ENCODE measurements around the gene SCTR.

The SCTR gene

DNA sequence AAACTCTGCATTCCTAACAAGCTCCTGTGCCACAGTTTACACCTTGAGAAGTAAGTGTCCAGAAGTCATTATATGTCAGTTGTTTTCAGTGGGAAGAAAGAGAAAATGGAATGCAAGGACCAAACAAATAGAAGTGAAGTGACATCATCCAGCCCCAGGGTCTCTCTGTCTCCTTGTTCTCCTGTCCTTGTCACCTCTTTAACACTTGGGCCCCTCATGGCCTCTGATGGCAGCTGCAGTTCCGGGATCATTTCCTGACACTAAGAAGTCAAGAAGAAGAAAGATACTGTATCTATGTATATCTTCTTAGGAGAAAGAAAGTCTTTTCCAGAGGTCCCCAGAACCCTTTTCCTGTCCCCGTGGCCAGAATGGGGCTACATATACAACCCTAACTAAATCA, 17.2 kb upstream of the SCTR start:
- DNase-seq: no peak
- Histone ChIP-seq H3K9ac (ENCODE audit: low read length) (no peak overlapping the region), H3K27me3 (replicated peaks; ENCODE audit: insufficient read depth, low read length) (peaks cover 8% of the 10 kb centered on the region; the same call in 1 of the 2 replicates), H2AFZ (ENCODE audit: low read length) (no peak overlapping the region), H3K9me3 (replicated peaks; ENCODE audit: insufficient read depth, low read length) (no peaks in the 10 kb centered on the region), H3K9me2 (replicated peaks; ENCODE audit: insufficient read depth, low read length) (no peaks in the 10 kb centered on the region), H4K20me1 (ENCODE audit: insufficient read depth, low read length) (no peaks in the 10 kb centered on the region), H3K27ac (ENCODE audit: low read length) (no peak overlapping the region), H3K4me2 (ENCODE audit: low read depth, low read length) (no peak overlapping the region), H3F3A (ENCODE audit: insufficient read depth, low read length) (no peaks in the 10 kb centered on the region), H3K36me3 (replicated peaks; ENCODE audit: insufficient read depth, low read length) (no peaks in the 10 kb centered on the region), H3K4me1 (ENCODE audit: low read length) (no peaks in the 10 kb centered on the region), H3K79me2 (ENCODE audit: low read length) (no peaks in the 10 kb centered on the region), H3K4me3 (ENCODE audit: low read length) (no peak overlapping the region)
- no peak for TF ChIP-seq EZH2 (optimal IDR thresholded peaks at IDR 0.05; ENCODE audit: low read depth, low read length)
- no peak for TF ChIP-seq EZH2phosphoT487 (IDR thresholded peaks at IDR 0.05; ENCODE audit: low read length)
- TF ChIP-seq, protein P1, sequence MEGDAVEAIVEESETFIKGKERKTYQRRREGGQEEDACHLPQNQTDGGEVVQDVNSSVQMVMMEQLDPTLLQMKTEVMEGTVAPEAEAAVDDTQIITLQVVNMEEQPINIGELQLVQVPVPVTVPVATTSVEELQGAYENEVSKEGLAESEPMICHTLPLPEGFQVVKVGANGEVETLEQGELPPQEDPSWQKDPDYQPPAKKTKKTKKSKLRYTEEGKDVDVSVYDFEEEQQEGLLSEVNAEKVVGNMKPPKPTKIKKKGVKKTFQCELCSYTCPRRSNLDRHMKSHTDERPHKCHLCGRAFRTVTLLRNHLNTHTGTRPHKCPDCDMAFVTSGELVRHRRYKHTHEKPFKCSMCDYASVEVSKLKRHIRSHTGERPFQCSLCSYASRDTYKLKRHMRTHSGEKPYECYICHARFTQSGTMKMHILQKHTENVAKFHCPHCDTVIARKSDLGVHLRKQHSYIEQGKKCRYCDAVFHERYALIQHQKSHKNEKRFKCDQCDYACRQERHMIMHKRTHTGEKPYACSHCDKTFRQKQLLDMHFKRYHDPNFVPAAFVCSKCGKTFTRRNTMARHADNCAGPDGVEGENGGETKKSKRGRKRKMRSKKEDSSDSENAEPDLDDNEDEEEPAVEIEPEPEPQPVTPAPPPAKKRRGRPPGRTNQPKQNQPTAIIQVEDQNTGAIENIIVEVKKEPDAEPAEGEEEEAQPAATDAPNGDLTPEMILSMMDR (IDR thresholded peaks at IDR 0.05; ENCODE audit: low read length): no peak

DNA sequence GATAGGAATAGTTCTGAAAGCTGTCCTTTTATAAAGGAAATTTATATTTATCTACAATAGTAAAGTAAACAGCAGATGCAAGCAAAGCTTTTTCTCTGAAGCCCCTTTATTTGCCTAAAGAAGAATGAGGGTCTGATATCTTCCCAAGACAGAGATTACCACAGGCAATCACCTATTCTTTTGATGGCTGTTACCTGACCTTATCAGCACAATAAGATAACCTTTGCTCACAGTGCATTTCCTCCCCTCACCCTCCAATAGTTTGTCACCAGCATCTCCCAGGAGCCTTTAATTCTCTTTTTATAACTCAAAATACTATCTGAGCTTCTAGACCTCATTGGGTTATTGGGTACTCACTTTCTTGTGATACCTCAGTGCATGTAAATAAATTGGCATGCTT, 13.5 kb upstream of the SCTR start:
- no peaks in the 10 kb centered on the region for H3K36me3 ChIP-seq (replicated peaks; ENCODE audit: insufficient read depth, low read length)
- H3K9ac ChIP-seq (ENCODE audit: low read length): no peak overlapping the region
- no peaks in the 10 kb centered on the region for H3K9me2 ChIP-seq (replicated peaks; ENCODE audit: insufficient read depth, low read length)
- H3K4me3 ChIP-seq (ENCODE audit: low read length): no peak overlapping the region
- H3K27me3 ChIP-seq (replicated peaks; ENCODE audit: insufficient read depth, low read length): no peaks in the 10 kb centered on the region
- H3K4me1 ChIP-seq (ENCODE audit: low read length): no peaks in the 10 kb centered on the region
- H3K27ac ChIP-seq (ENCODE audit: low read length): no peak overlapping the region
- H3K9me3 ChIP-seq (replicated peaks; ENCODE audit: insufficient read depth, low read length): no peaks in the 10 kb centered on the region
- no peak for DNase-seq
- TF ChIP-seq, protein P1 (IDR thresholded peaks at IDR 0.05; ENCODE audit: low read length): no peak
- TF ChIP-seq EZH2phosphoT487 (IDR thresholded peaks at IDR 0.05; ENCODE audit: low read length) (no peak), EZH2 (optimal IDR thresholded peaks at IDR 0.05; ENCODE audit: low read depth, low read length) (no peak)
- H3K79me2 ChIP-seq (ENCODE audit: low read length): no peaks in the 10 kb centered on the region
- H4K20me1 ChIP-seq (ENCODE audit: insufficient read depth, low read length): no peaks in the 10 kb centered on the region
- no peaks in the 10 kb centered on the region for H3F3A ChIP-seq (ENCODE audit: insufficient read depth, low read length)
- no peak overlapping the region for H2AFZ ChIP-seq (ENCODE audit: low read length)
- H3K4me2 ChIP-seq (ENCODE audit: low read depth, low read length): no peak overlapping the region

DNA sequence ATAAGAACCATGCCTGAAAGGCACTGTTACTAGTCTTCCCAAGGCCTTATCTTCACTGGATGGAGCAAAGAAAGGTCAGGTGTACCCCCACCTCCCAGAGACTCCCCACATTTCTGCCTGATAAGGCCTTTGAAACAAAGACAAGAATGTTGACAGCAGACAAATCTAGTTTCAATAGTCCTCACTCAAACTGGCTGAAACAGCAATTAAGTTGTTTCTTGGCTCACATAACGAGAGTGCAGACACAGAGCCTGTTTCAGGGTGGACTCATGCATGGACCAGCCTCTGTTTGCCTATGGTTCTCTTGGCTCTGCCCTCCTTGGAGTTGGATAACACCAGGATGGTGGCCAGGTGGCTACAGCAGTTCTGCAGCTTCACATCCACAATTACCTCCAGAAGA, 12.4 kb upstream of the SCTR start:
- no peak overlapping the region for H3K4me2 ChIP-seq (ENCODE audit: low read depth, low read length)
- no peak overlapping the region for H3K9ac ChIP-seq (ENCODE audit: low read length)
- peak; percentile 50 for DNase-seq
- H3K4me1 ChIP-seq (ENCODE audit: low read length): no peaks in the 10 kb centered on the region
- no peaks in the 10 kb centered on the region for H3K27me3 ChIP-seq (replicated peaks; ENCODE audit: insufficient read depth, low read length)
- H3K9me2 ChIP-seq (replicated peaks; ENCODE audit: insufficient read depth, low read length): no peaks in the 10 kb centered on the region
- no peaks in the 10 kb centered on the region for H3F3A ChIP-seq (ENCODE audit: insufficient read depth, low read length)
- H3K36me3 ChIP-seq (replicated peaks; ENCODE audit: insufficient read depth, low read length): no peaks in the 10 kb centered on the region
- TF ChIP-seq EZH2phosphoT487 (IDR thresholded peaks at IDR 0.05; ENCODE audit: low read length): no peak
- TF ChIP-seq, protein P1 (IDR thresholded peaks at IDR 0.05; ENCODE audit: low read length): no peak
- no peak for TF ChIP-seq EZH2 (optimal IDR thresholded peaks at IDR 0.05; ENCODE audit: low read depth, low read length)
- no peak overlapping the region; the same call in 1 of the 2 replicates for H3K27ac ChIP-seq (ENCODE audit: low read length)
- H2AFZ ChIP-seq (ENCODE audit: low read length): no peak overlapping the region
- H3K79me2 ChIP-seq (ENCODE audit: low read length): no peaks in the 10 kb centered on the region
- no peaks in the 10 kb centered on the region for H4K20me1 ChIP-seq (ENCODE audit: insufficient read depth, low read length)
- H3K9me3 ChIP-seq (replicated peaks; ENCODE audit: insufficient read depth, low read length): no peaks in the 10 kb centered on the region
- H3K4me3 ChIP-seq (ENCODE audit: low read length): no peak overlapping the region
